Measurements from ENCODE around the gene SIRPB1.
"Not testable (repeated sequence)": the region's sequence is repeated elsewhere in the genome, so short reads cannot be mapped to it uniquely, and the experiment has no call there.

Gene SIRPB1

GRCh38 chr20:1619861-1620444 is at the start of gene SIRPB1:
TSS of gene SIRPB1 (minus strand) at chr20:1620009. CDS start at chr20:1619944, 65 bp downstream.
- DNase-seq (ENCODE audit: low spot score) = no peak

- DNase-seq (ENCODE audit: low spot score) = no peak
These were observed 49.5 kb upstream of the SIRPB1 start for GRCh38 chr20:1669304-1669703.

GRCh38 chr20:1667502-1668085 is 47.8 kb upstream of the SIRPB1 start:
- no peak for DNase-seq (ENCODE audit: low spot score)

- no peak for DNase-seq (ENCODE audit: low spot score)
These were observed 47.0 kb upstream of the SIRPB1 start for GRCh38 chr20:1666802-1667201.

GRCh38 chr20:1665345-1665744 is 45.5 kb upstream of the SIRPB1 start:
- no peak for DNase-seq (ENCODE audit: low spot score)

GRCh38 chr20:1664911-1665310 is 45.1 kb upstream of the SIRPB1 start:
- DNase-seq (ENCODE audit: low spot score) = no peak

GRCh38 chr20:1663917-1664316 is 44.1 kb upstream of the SIRPB1 start:
- no peak for DNase-seq (ENCODE audit: low spot score)

- no peak for DNase-seq (ENCODE audit: low spot score)
These were observed 41.9 kb upstream of the SIRPB1 start for GRCh38 chr20:1661542-1662299.

- DNase-seq (ENCODE audit: low spot score) = no peak
These were observed 40.4 kb upstream of the SIRPB1 start for GRCh38 chr20:1660246-1660645.

GRCh38 chr20:1657556-1658334 is 37.9 kb upstream of the SIRPB1 start, which contains the start of gene SIRPG:
TSS of gene SIRPG (minus strand) at chr20:1657779. CDS start at chr20:1657714, 65 bp downstream.
- no peak for DNase-seq (ENCODE audit: low spot score)

GRCh38 chr20:1656844-1657243 is 37.0 kb upstream of the SIRPB1 start:
- DNase-seq (ENCODE audit: low spot score) = no peak

- DNase-seq (ENCODE audit: low spot score) = no peak
These were observed 35.2 kb upstream of the SIRPB1 start for GRCh38 chr20:1654996-1655395.

GRCh38 chr20:1652960-1653359 is 33.2 kb upstream of the SIRPB1 start:
- no peak for DNase-seq (ENCODE audit: low spot score)

GRCh38 chr20:1652104-1652503 is 32.3 kb upstream of the SIRPB1 start:
- DNase-seq (ENCODE audit: low spot score) = no peak

GRCh38 chr20:1651268-1652058 is 31.7 kb upstream of the SIRPB1 start:
- DNase-seq (ENCODE audit: low spot score) = no peak

GRCh38 chr20:1648101-1648500 is 28.3 kb upstream of the SIRPB1 start:
- DNase-seq (ENCODE audit: low spot score) = no peak

- no peak for DNase-seq (ENCODE audit: low spot score)
These were observed 27.2 kb upstream of the SIRPB1 start for GRCh38 chr20:1646975-1647431.

GRCh38 chr20:1644101-1644962 is 24.5 kb upstream of the SIRPB1 start:
- no peak for DNase-seq (ENCODE audit: low spot score)

GRCh38 chr20:1638643-1639042 is 18.8 kb upstream of the SIRPB1 start:
- DNase-seq (ENCODE audit: low spot score) = not testable (repeated sequence)

GRCh38 chr20:1637755-1638154 is 17.9 kb upstream of the SIRPB1 start:
- DNase-seq (ENCODE audit: low spot score) = no peak

GRCh38 chr20:1637226-1637625 is 17.4 kb upstream of the SIRPB1 start:
- no peak for DNase-seq (ENCODE audit: low spot score)

All from left forelimb (tissue), 1 donor.